K562 (cell line): ENCODE data around the gene CMIP.

Source experiments
- CTCF ChIP-seq, 3 experiments: IDR thresholded peaks in 2 of 3; conservative IDR thresholded peaks in 1 of 3; 2 replicates each; pipeline ENCODE4 v1.5.1; 2011 to 2012; ENCODE audit warnings: low read length in 3 of 3, mild to moderate bottlenecking in 3 of 3, control low read depth in 2 of 3, improper control_type of control experiment in 1 of 3, inconsistent platforms in 1 of 3, low read depth in 1 of 3, mixed read lengths in 1 of 3, moderate library complexity in 1 of 3; ENCODE audit not compliant: insufficient read depth in 2 of 3
- EP300 ChIP-seq: IDR thresholded peaks from 2 replicates; pipeline ENCODE4 v1.6.1; 2012; ENCODE audit warnings: low read length, improper control_type of control experiment
- NR2C2 ChIP-seq, 2 experiments: fragments of 200-800 bp in 1 of 2; sonication (Bioruptor generic) in 1 of 2; sonication (generic) in 1 of 2; formaldehyde crosslinking in 1 of 2; IDR thresholded peaks; 2 replicates each; pipeline versions ENCODE4 v1.6.1 to v1.8.0; 2016 to 2022; ENCODE audit warnings: mild to moderate bottlenecking in 1 of 2, missing compliant biosample characterization in 1 of 2, missing genetic modification characterization in 1 of 2, missing genetic modification reagents in 1 of 2
- POLR2A ChIP-seq: fragments of 450-650 bp; conservative IDR thresholded peaks from 2 replicates; pipeline ENCODE4 v1.6.1; 2016
- RAD51 ChIP-seq: fragments of 450-650 bp; IDR thresholded peaks from 2 replicates; pipeline ENCODE4 v1.7.1; 2016; ENCODE audit warnings: low read depth, mild to moderate bottlenecking, borderline replicate concordance
- TFE3 ChIP-seq: fragments of 450-650 bp; formaldehyde crosslinking; IDR thresholded peaks from 2 replicates; pipeline ENCODE4 v1.4.0; 2020; ENCODE audit warnings: mild to moderate bottlenecking, mixed read lengths
- TF ChIP-seq, protein P1 (sequence below): sonication (generic); formaldehyde crosslinking; IDR thresholded peaks from 2 replicates; pipeline ENCODE4 v1.8.0; 2023; ENCODE audit warnings: missing genetic modification reagents, mild to moderate bottlenecking, borderline replicate concordance
- TF ChIP-seq, protein P2 (sequence below): sonication (generic); formaldehyde crosslinking; IDR thresholded peaks from 2 replicates; pipeline ENCODE4 v1.9.0; 2022; ENCODE audit warnings: mild to moderate bottlenecking, missing genetic modification reagents
- TF ChIP-seq, protein P3 (sequence below), 2 experiments: IDR thresholded peaks in 1 of 2; conservative IDR thresholded peaks in 1 of 2; 2 replicates each; pipeline ENCODE4 v1.6.1; 2016; ENCODE audit warnings: low read depth in 2 of 2, mild to moderate bottlenecking in 1 of 2, missing compliant biosample characterization in 1 of 2, missing genetic modification characterization in 1 of 2, moderate library complexity in 1 of 2
- TF ChIP-seq, protein P4 (sequence below): fragments of 450-650 bp; formaldehyde crosslinking; IDR thresholded peaks from 2 replicates; pipeline ENCODE4 v1.4.0; 2022; ENCODE audit warnings: missing genetic modification characterization

GRCh38 chr16:81748476-81749198 is 304.0 kb downstream of the CMIP start:
- TF ChIP-seq, protein P1, sequence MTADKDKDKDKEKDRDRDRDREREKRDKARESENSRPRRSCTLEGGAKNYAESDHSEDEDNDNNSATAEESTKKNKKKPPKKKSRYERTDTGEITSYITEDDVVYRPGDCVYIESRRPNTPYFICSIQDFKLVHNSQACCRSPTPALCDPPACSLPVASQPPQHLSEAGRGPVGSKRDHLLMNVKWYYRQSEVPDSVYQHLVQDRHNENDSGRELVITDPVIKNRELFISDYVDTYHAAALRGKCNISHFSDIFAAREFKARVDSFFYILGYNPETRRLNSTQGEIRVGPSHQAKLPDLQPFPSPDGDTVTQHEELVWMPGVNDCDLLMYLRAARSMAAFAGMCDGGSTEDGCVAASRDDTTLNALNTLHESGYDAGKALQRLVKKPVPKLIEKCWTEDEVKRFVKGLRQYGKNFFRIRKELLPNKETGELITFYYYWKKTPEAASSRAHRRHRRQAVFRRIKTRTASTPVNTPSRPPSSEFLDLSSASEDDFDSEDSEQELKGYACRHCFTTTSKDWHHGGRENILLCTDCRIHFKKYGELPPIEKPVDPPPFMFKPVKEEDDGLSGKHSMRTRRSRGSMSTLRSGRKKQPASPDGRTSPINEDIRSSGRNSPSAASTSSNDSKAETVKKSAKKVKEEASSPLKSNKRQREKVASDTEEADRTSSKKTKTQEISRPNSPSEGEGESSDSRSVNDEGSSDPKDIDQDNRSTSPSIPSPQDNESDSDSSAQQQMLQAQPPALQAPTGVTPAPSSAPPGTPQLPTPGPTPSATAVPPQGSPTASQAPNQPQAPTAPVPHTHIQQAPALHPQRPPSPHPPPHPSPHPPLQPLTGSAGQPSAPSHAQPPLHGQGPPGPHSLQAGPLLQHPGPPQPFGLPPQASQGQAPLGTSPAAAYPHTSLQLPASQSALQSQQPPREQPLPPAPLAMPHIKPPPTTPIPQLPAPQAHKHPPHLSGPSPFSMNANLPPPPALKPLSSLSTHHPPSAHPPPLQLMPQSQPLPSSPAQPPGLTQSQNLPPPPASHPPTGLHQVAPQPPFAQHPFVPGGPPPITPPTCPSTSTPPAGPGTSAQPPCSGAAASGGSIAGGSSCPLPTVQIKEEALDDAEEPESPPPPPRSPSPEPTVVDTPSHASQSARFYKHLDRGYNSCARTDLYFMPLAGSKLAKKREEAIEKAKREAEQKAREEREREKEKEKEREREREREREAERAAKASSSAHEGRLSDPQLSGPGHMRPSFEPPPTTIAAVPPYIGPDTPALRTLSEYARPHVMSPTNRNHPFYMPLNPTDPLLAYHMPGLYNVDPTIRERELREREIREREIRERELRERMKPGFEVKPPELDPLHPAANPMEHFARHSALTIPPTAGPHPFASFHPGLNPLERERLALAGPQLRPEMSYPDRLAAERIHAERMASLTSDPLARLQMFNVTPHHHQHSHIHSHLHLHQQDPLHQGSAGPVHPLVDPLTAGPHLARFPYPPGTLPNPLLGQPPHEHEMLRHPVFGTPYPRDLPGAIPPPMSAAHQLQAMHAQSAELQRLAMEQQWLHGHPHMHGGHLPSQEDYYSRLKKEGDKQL (CRISPR knock-in tag): no peak
- TF ChIP-seq POLR2A (no peak), RAD51 (no peak), TFE3 (CRISPR knock-in tag) (no peak), EP300 (no peak), NR2C2 (CRISPR knock-in tag; IDR thresholded peaks at IDR 0.05) (no peak), NR2C2 (tag; IDR thresholded peaks at IDR 0.05) (no peak), CTCF (IDR thresholded peaks at IDR 0.05 in 2 of 3, conservative IDR thresholded peaks at IDR 0.05 in 1 of 3; ENCODE audit: insufficient read depth in 2 of 3, low read depth in 1 of 3, low read length in 3 of 3) (peak in 1 of 3 experiments; percentile 50; a peak in 2 of 6 replicates)
- TF ChIP-seq, protein P2, sequence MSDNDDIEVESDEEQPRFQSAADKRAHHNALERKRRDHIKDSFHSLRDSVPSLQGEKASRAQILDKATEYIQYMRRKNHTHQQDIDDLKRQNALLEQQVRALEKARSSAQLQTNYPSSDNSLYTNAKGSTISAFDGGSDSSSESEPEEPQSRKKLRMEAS (CRISPR knock-in tag): no peak
- TF ChIP-seq, protein P3, sequence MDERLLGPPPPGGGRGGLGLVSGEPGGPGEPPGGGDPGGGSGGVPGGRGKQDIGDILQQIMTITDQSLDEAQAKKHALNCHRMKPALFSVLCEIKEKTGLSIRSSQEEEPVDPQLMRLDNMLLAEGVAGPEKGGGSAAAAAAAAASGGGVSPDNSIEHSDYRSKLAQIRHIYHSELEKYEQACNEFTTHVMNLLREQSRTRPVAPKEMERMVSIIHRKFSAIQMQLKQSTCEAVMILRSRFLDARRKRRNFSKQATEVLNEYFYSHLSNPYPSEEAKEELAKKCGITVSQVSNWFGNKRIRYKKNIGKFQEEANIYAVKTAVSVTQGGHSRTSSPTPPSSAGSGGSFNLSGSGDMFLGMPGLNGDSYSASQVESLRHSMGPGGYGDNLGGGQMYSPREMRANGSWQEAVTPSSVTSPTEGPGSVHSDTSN (CRISPR knock-in tag; IDR thresholded peaks at IDR 0.05; ENCODE audit: low read depth): no peak
- TF ChIP-seq, protein P3 (tag; conservative IDR thresholded peaks at IDR 0.05; ENCODE audit: low read depth): no peak
- TF ChIP-seq, protein P4, sequence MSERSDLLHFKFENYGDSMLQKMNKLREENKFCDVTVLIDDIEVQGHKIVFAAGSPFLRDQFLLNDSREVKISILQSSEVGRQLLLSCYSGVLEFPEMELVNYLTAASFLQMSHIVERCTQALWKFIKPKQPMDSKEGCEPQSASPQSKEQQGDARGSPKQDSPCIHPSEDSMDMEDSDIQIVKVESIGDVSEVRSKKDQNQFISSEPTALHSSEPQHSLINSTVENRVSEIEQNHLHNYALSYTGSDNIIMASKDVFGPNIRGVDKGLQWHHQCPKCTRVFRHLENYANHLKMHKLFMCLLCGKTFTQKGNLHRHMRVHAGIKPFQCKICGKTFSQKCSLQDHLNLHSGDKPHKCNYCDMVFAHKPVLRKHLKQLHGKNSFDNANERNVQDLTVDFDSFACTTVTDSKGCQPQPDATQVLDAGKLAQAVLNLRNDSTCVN: no peak
